T1000 (cell line): ENCODE data around the gene GRIK4.
"Not testable (repeated sequence)": the region's sequence is repeated elsewhere in the genome, so short reads cannot be mapped to it uniquely, and the experiment has no call there.

ENCODE experiments used
- DNase-seq: peaks from one replicate; lab custom pipeline; 2025; ENCODE audit warnings: mixed read lengths; lab: John Stamatoyannopoulos, UW

The GRIK4 gene, protein sequence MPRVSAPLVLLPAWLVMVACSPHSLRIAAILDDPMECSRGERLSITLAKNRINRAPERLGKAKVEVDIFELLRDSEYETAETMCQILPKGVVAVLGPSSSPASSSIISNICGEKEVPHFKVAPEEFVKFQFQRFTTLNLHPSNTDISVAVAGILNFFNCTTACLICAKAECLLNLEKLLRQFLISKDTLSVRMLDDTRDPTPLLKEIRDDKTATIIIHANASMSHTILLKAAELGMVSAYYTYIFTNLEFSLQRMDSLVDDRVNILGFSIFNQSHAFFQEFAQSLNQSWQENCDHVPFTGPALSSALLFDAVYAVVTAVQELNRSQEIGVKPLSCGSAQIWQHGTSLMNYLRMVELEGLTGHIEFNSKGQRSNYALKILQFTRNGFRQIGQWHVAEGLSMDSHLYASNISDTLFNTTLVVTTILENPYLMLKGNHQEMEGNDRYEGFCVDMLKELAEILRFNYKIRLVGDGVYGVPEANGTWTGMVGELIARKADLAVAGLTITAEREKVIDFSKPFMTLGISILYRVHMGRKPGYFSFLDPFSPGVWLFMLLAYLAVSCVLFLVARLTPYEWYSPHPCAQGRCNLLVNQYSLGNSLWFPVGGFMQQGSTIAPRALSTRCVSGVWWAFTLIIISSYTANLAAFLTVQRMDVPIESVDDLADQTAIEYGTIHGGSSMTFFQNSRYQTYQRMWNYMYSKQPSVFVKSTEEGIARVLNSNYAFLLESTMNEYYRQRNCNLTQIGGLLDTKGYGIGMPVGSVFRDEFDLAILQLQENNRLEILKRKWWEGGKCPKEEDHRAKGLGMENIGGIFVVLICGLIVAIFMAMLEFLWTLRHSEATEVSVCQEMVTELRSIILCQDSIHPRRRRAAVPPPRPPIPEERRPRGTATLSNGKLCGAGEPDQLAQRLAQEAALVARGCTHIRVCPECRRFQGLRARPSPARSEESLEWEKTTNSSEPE

GRCh38 chr11:120511116-120511819 is at the start of gene GRIK4:
Gene GRIK4 (plus strand): TSS chr11:120511748. CDS start chr11:120660319, 148,571 bp downstream.
- DNase-seq: peak; percentile 64

DNA sequence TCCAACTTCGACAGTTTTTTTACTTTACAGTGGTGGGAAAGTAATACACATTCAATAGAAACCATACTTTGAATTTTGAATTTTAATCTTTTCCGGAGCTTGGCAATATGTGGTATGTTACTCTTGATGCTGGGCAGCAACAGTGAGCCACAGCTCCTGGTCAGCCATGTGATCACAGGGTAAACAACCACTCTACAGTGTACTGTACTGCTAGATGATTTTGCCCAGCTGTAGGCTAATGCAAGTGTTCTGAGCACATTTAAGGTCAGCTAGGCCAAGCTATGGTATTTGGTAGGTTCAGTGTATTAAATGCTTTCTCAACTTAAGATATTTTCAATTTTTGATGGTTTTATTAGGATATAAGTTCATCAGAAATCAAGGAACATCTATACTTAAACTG is 48.7 kb upstream of the GRIK4 start:
- DNase-seq: no peak

- no peak for DNase-seq
Measured at GRCh38 chr11:120465921-120466534, 45.5 kb upstream of the GRIK4 start.

DNA sequence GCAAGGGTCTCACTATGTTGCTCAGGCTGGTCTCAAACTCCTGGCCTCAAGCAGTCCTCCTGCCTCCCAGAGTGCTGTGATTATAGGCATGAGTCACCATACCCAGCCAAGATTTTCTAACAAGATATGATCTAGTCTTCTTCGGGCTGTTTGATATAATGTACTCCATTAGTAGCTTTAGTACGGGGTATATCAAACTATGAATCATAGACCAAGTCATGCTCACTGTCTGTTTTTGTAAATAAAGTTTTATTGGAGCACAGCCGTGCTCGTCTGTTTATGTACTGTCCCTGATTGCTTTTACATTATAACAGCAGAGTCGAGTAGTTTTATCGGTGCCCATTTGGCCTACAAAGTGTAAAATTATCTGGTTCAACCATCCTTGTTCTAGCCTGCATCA is 43.9 kb upstream of the GRIK4 start:
- DNase-seq: no peak

DNA sequence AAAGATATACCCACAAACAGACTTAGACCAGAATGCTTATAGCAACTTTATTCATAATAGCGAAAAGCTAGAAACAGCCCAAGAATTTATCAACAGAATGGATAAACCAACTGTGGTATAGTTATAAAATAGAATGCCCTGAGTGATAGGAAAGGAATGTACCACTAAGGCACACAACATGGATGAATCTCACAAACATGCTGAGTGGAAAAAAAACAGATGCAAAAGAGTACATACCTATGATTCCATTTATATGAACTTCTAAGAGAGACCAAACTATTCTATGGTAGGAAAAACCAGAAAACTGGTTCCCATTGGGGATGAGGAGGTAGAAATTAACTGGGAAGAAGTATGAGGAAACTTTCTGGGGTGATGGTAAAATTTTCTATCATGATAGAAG is 40.4 kb upstream of the GRIK4 start:
- DNase-seq: no peak

DNA sequence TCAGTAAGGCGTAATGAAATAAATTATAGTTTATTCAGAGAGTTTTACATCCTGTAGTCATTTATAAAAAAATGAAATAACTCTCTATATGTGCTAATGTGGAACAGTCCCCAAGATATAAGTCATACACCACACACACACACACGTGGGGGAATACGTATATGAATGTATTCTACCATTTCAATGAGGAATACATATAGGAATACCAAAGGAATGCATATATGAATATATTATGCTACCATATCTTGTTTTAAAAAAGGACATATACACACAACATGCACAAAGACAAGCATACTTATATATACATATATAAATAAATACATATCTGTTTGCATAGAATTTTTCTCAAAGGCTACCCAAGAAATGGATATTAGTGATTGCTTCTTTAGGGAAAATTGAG is 39.6 kb upstream of the GRIK4 start:
- no peak for DNase-seq

DNA sequence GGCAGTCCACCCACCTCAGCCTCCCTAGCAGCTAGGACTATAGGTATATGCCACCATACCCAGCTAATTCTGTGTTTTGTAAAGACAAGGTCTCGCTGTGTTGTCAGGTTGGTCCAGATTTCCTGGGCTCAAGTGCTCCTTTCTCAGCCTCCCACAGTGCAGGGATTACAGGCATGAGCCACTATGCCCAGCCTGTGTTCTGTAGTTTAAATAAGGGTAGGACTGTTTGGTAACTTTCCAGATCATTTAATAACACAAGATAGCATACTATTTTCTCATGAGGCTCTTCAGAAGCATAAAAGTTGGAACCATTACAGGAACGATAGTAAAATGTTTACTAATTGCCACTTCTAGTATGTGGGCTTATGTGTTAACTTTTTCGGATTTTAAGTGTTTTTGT is 38.0 kb upstream of the GRIK4 start:
- DNase-seq: no peak

- DNase-seq: no peak
Measured at GRCh38 chr11:120482149-120482548, 29.4 kb upstream of the GRIK4 start.

DNA sequence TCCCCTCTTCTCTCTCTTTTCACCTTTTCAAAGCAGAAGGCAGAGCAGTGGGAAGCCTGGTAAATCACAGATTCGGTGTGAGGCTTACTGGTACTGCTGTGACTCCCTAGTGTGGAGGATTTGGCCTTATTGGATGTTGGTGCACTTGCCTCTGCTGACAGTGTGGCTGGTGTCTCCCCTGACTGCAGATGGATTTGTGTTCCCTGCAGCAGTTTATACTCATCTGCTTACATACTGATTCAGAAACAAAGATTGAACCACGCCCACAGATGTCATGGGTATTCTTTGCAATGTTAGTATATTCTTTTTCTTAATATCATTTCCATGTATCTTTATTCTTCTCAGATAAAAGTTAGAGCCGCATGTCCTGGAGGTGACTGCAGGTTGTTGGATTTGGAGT is 26.8 kb upstream of the GRIK4 start:
- no peak for DNase-seq

DNA sequence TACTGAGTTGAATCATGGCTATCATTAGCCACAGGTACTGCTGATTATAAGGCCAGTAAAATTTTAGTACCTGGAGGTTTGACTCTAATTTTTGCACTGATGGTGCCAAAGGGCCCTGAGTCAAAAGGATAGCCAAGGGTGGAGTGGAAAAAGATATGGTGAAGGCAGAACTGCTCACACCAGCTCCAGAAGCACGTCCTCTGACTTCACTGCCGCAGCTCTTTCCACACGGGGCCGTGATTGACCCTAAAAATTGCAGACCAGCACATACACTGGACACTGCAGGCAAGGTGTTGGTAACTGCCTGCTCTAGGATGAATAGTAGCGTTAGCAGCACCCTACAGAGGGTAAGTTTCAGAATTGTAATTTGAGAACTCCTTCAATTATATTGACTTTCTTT is 25.4 kb upstream of the GRIK4 start:
- DNase-seq: no peak

GRCh38 chr11:120489799-120490198 is 21.7 kb upstream of the GRIK4 start:
- no peak for DNase-seq

GRCh38 chr11:120492486-120492885 is 19.1 kb upstream of the GRIK4 start:
- DNase-seq: no peak

- DNase-seq: no peak
Measured at GRCh38 chr11:120494595-120494994, 17.0 kb upstream of the GRIK4 start.

DNA sequence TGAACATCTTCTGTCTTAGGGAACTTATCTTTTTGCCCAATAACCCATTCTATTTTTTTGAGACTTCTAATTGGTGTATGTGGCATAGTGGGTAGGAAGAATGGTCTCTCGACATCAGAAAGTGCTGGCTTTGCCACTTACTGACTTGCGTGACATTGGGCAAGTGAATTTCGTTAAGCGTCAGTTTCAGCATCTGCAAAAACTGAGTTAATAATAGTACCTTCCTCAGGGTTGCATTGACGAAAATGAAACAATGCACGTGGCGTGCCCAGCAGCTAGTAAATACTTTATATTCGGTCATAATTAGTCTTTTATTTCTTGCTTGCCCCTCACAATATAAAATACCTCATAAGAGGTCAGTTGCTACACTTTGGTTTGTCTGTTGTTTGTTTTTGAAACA is 12.5 kb upstream of the GRIK4 start:
- no peak for DNase-seq

DNA sequence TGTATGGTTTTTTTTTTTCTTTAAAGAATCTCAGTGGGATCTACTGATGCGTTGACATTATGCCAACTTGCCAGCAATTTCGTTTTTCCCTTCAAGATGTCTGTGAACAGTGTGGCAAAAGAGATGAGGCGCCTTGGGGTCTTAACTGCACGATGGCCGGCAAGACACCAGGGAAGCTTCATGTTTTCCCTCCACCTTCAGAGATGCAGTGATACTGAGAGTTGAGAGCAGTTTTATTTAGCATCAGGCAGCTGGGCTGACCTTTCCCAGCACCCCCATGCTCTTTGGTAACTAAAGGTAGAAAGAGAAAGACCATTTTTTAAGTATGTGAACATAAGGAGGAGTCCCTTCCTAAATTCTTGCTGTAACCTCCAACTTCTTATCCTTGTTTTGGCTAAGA is 11.7 kb upstream of the GRIK4 start:
- DNase-seq: no peak

GRCh38 chr11:120500414-120501071 is 11.0 kb upstream of the GRIK4 start:
- no peak for DNase-seq

GRCh38 chr11:120501440-120501839 is 10.1 kb upstream of the GRIK4 start:
- no peak for DNase-seq

GRCh38 chr11:120501976-120502755 is 9.4 kb upstream of the GRIK4 start:
- no peak for DNase-seq

DNA sequence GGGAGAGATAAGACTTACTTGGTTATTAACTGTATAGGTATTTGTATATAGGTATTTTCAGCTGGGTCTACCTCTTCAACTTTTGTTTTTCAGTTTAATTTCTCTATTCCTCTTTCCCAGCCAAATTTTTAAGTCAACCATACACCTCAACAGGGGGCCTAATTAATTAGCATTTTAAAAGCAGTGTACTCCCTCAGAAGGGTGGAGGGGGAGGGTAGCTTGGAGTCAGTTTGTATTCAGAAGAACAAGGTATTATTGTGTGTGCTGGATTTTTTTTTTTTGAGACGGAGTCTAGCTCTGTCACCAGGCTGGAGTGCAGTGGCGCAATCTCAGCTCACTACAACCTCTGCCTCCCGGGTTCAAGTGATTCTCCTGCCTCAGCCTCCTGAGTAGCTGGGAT is 8.0 kb upstream of the GRIK4 start:
- not testable (repeated sequence) for DNase-seq

DNA sequence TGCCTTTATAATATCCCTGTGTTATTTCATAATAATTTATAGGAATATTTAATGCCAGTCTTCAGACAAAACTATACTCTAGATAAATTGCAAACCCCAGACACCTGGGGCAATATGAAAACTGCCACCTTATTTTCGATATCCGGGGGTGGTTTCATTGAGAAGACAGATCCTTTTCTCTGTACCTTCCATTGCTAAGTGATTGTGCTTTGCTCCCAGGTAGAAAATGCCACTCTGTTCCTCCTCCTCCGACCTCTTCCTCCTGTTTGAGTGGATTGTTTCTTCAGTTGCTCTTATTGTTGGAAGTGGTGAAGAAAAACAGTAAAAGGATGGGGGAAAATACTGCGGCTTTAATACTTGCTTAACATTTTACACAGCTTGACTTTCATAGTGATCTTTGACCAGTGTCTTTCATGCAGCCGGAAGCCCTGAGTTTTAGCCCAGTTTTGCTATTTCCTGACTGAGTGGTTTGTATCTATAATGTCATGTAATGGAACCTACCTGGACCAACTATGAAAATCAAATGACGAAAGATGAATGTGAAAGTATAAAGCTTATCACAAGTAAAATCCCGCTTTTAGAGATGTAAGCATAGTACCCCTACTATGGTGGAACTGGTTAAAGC is 5.6 kb upstream of the GRIK4 start:
- DNase-seq: no peak
